Lower leg skin (tissue), 4 donors: Measurements from ENCODE around the gene COG8. TPM values are rescaled to one million over a fixed set of nuclear protein-coding genes. Genes with fewer than 3 reads are reported as not detected.

Source experiments
- DNase-seq, 2 donors: peaks; one replicate each; pipeline ENCODE4 v3.0.0-alpha.2; 2019; ENCODE audit warnings: low spot score in 2 of 2
- H3K4me3 ChIP-seq: fragments of 200-600 bp; sonication (generic); 2 replicates; pipeline ENCODE4 v1.5.1; 2017; ENCODE audit warnings: mild to moderate bottlenecking, low read depth; ENCODE audit not compliant: poor library complexity, severe bottlenecking
- CTCF ChIP-seq, 3 donors: fragments of 450-650 bp; IDR thresholded peaks; one replicate each; pipeline ENCODE4 v1.5.1; 2016; ENCODE audit warnings: antibody characterized with exemption in 3 of 3, mild to moderate bottlenecking in 3 of 3, moderate library complexity in 2 of 3
- POLR2A ChIP-seq, 2 donors: fragments of 450-650 bp; IDR thresholded peaks; one replicate each; pipeline ENCODE4 v1.6.1; 2016 to 2017; ENCODE audit warnings: antibody characterized with exemption in 2 of 2, mild to moderate bottlenecking in 1 of 2, moderate library complexity in 1 of 2
- WGBS, 2 donors: methylation state at CpG; one replicate each; pipeline ENCODE4 v1.1.5; 2018; 5-methylcytosine and 5-hydroxymethylcytosine counted together
- intact Hi-C: fragments of 100-400 bp; cut with DNase I; formaldehyde crosslinking; loops from one replicate; pipeline ENCODE4 v1.15.0; 2023; ENCODE audit warnings: low total_unique reads
- total RNA-seq, 4 donors: library from RNA; depleted of rRNA; stranded (reverse); fragments of >200 nt; gene quantifications; one replicate each; pipeline ENCODE4 v1.1.0, GENCODE V29; 2016

COG8 gene
- total RNA-seq, 4 donors from 2014 or later = 40.8 to 57.8 (median 47.6) TPM

GRCh38 chr16:69320740-69321073 lies 18.7 kb downstream of the COG8 start:
- 88 to 91% methylated on average over 13 of the region's 13 CpGs for WGBS, 2 donors
- intact Hi-C loops = no loop called here
- no peak for TF ChIP-seq POLR2A (IDR thresholded peaks at IDR 0.05)
- no peak for TF ChIP-seq CTCF (IDR thresholded peaks at IDR 0.05)
- DNase-seq = peak in 1 of 2 donors; percentile 53
- H3K4me3 ChIP-seq = no peak overlapping the region

- TF ChIP-seq CTCF (IDR thresholded peaks at IDR 0.05) = no peak
- TF ChIP-seq POLR2A (IDR thresholded peaks at IDR 0.05) = no peak
- DNase-seq = peak in 1 of 2 donors; percentile 77
- 85 to 89% methylated on average over 29 of the region's 30 CpGs for WGBS, 2 donors
- H3K4me3 ChIP-seq = no peak overlapping the region
- intact Hi-C loops = no loop called here
These were observed 19.3 kb downstream of the COG8 start for GRCh38 chr16:69319826-69320739.

GRCh38 chr16:69319381-69319780 lies 20.0 kb downstream of the COG8 start:
- 95% methylated on average over 9 of the region's 9 CpGs for WGBS, 2 donors
- intact Hi-C loops = no loop called here

GRCh38 chr16:69318911-69319289 lies 20.5 kb downstream of the COG8 start:
- no peak overlapping the region for H3K4me3 ChIP-seq
- intact Hi-C loops = no loop called here
- TF ChIP-seq POLR2A (IDR thresholded peaks at IDR 0.05) = no peak
- TF ChIP-seq CTCF (IDR thresholded peaks at IDR 0.05) = no peak
- 81 to 83% methylated on average over 10 of the region's 10 CpGs for WGBS, 2 donors
- peak in 1 of 2 donors; percentile 79 for DNase-seq

More at GRCh38 chr16:69319381-69319780, 20.0 kb downstream of the COG8 start:
- TF ChIP-seq CTCF (IDR thresholded peaks at IDR 0.05) (no peak), POLR2A (IDR thresholded peaks at IDR 0.05) (no peak)
- DNase-seq = peak in 1 of 2 donors; percentile 60
- H3K4me3 ChIP-seq = no peak overlapping the region

DNA sequence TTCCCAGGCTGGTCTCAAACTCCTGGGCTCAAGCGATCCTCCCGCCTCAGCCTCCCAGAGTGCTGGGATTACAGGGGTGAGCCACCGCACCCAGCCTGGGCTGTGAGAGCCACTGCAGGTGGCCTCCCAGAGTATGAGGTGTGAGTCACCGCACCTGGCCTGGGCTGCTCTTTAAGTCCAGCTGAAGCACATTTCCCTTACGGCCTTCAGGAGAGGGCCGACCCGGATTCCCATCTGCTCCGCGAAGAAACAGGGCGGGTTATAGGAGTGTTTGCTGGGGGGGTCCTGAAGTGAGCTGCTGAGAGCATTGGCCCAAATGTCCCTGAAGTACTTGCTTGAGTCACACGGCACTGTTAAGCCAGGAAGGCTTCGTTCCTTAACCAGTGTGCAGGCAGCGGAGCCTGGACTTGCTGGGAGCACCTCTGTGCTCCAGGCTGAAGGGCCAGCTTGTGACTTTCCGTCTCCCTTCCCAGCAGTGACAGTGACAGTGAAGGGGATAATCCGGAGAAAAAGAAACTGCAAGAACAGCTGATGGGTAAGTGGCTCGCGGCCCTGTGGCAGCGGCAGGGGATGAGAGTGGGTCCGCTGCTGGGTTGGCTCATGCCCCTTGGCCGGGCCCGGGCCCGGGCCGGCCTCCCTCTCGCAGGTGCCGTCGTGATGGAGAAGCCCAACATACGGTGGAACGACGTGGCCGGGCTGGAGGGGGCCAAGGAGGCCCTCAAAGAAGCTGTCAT lies 21.0 kb downstream of the COG8 start:
- intact Hi-C loops = no loop called here
- TF ChIP-seq POLR2A (IDR thresholded peaks at IDR 0.05) (no peak), CTCF (IDR thresholded peaks at IDR 0.05) (no peak)
- peak in 1 of 2 donors; percentile 39 for DNase-seq

More for the DNA sequence above, 21.0 kb downstream of the COG8 start:
- 90 to 94% methylated on average over 29 to 30 of the region's 30 CpGs for WGBS, 2 donors
- no peak overlapping the region for H3K4me3 ChIP-seq
